GM21515 (cell line): ENCODE data around the gene CAMSAP1.
"Not testable (repeated sequence)": the region's sequence is repeated elsewhere in the genome, so short reads cannot be mapped to it uniquely, and the experiment has no call there.

Experiments used
- ATAC-seq: cut with Tn5 transposase; IDR thresholded peaks from one replicate; pipeline ENCODE4 v1.9.1; 2021; ENCODE audit not compliant: unreplicated experiment

CAMSAP1 gene

DNA sequence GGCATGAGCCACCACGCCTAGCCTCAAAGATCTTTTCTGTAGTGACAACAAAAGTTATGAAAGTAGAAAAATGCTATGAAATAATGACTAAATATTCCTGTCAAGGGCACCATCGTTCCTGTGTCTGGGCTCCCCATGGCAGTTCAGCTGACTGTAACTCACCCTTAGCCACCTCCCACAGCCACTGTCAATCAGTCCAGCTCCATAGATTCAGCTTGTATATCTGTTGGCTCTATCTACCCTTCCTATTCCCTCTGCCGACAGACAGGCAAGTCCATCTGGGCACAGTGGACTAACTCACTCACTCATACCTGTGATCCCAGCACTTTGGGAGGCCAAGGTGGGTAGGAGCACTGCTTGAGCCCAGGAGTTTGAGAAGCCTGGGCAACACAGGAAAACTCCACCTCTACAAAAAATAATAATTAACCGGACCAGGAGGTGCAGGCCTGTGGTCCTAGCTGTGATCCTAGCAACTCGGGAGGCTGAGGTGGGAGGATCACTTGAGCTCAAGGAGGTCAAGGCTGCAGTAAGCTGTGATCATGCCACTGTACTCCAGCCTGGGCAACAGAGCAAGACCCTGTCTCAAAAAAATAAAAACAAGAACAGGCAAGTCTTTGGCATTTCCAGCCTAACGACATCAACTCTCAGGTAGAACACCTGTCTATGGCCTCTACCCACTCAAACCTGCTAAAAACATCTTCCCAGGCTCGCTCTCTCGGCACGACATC lies 6.2 kb downstream of the CAMSAP1 start:
- ATAC-seq = no peak

DNA sequence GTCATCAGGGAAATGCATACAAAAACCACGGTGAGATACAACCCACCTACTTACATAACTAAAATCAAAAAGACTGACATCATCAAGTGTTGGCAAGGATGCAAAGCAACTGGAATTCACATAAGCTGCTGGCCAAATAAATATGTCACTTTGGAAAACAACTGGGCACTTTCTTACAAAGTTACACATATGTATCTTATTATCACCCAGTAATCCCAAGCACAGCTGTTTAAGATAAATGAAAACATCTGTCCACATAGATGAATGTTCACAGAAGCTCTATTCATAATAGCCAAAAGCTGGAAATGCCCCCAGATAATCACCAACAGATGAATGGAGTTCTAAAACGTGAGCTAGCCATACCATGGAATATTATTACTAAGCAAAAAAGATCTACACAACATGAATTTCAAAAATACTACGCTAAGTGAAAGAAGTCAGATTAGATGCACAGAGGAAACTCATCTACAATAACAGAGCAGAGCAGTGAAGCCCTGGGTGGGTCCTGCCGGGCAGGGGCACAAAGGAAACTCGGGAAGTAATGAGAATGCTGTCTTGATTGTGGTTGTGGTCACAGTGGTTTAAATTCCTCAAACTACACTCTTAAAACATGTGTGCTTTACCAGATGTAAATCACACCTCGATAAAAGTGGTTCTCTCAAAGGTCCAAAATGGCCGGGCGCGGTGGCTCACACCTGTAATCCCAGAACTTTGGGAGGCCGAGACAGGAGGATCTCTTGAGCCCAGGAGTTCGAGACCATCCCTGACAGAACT lies 8.5 kb downstream of the CAMSAP1 start:
- ATAC-seq = no peak

DNA sequence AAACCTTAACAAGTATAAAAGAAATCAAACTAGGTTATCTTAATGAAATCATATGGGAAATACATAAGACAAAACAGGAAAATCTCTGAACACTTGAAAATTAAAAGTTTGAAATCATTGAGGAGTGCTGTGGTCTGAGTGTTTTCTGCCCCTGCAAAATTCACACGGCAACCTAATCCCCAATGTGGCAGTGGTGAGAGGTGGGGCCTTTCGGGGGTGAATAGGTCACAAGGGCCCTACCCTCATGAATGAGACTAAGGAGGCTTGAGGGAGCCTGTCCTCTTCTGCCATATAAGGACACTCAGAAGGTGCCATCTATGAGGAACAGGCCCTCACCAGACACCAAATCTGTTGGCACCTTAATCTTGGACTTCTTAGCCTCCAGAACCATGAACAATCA lies 10.7 kb downstream of the CAMSAP1 start:
- no peak for ATAC-seq

DNA sequence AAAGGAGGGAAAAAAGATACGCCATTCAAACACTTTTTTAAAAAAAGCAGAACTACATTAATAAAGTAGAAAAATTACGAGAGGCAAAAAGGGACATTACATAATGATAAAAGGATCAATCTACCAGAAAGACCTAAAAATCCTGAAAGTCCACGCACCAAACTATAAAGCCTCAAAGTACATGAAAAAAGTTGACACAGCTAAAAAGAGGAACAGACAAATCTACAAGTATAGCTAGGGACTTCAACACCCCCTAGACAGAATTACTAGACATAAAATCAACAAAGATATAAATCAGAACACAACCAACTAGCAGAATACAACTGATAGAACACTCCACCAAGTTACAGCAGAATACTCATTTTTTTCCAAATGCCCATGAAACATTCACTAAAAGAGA lies 11.1 kb downstream of the CAMSAP1 start:
- ATAC-seq = no peak

DNA sequence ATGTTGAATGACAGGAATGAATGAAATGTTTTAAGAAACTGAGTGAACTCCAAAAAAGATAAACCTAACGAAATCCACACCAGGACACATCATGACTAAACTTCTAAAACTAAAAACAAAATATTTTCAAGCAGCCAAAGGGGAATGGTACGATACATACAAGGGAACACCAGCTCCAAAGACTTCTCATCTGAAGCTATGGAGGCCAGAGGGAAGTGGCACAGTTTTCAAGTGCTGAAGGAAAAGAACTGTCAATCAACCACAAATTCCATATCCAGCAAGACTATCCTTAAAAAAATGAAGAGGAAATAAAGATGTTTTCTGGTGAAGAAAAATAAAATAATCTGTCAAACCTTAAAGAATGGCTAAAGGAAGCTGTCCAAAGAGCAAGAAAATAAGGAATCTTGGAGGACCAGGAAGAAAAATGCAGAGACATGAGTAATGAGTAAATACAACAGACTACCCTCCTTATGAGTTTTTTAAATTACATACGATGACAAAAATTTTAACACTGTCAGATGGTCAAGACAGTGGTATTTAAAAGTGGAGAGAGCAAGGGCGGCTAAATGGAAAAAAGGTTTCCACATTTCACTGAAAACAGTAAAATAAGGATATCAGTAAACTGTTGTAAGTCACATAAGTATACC lies 12.0 kb downstream of the CAMSAP1 start:
- ATAC-seq = no peak

- ATAC-seq = no peak
Measured at GRCh38 chr9:135893104-135893503, 14.2 kb downstream of the CAMSAP1 start.

GRCh38 chr9:135892327-135892726 lies 15.0 kb downstream of the CAMSAP1 start:
- ATAC-seq = not testable (repeated sequence)

- ATAC-seq = no peak
Measured at GRCh38 chr9:135891027-135891631, 16.2 kb downstream of the CAMSAP1 start.

- ATAC-seq = no peak
Measured at GRCh38 chr9:135890190-135891026, 16.9 kb downstream of the CAMSAP1 start.

DNA sequence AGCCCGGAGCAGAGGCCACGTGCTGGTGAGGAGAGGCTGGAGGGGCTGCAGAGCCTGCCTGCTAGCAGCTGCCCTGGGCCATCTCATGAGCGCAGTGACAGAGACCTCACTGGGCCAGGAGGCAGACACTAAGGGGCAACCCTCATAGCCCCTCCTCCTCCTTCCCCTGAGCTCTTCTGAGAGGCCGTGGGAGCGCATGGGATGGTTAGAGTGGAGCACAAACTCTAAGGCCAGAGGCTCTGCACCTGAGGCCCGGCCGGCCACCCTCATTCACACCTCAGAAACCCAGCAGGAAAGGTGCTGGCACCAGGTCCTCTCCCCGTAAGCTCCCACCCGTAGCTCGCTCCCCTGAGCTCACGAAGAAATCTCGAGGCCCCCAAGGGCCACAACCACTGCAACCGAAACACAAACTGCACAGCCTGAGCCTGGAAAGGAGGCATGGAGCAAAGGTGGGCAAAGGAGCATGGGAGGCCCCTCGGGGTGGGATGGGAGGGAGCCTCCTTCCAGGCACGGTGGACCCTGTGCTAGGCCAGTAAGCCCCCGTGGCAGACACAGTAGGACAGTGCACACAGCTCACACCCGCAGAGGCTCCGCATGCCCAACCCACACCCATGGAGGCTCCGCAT lies 17.7 kb downstream of the CAMSAP1 start:
- ATAC-seq = no peak

GRCh38 chr9:135888766-135889394 lies 18.5 kb downstream of the CAMSAP1 start:
- no peak for ATAC-seq

DNA sequence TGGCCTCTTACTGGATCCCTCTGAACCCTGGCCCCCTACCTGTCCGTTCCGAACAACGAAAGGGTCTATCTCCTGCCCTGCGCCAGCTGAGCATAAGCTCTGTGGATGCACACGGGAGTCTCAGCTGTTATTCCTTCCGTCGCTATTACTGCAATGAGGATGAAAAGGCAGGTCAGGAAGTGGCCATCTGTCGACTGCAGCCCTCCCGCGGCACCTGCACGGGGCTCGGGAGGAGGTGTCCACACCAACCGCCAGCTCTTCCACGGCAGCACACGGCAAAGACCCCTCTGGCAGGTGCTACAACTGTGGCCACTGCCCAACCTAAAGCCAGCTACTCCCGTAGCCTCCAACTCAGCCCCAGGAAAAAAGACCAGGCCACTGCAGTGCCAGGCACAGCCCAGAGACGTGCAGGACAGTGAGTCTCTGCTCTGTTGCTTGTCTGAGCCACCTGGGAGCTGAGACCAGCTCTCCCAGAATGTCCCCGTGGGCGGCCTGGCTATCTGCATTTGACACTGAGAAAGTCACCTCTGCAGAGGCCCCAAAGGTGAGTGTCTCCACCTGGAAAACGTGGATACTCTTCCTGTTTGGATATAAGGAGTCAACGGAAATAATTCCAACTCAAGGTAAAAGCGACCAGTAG lies 19.1 kb downstream of the CAMSAP1 start:
- ATAC-seq = no peak

- peak; percentile 54 for ATAC-seq
Measured at GRCh38 chr9:135887585-135888050, 19.7 kb downstream of the CAMSAP1 start.

DNA sequence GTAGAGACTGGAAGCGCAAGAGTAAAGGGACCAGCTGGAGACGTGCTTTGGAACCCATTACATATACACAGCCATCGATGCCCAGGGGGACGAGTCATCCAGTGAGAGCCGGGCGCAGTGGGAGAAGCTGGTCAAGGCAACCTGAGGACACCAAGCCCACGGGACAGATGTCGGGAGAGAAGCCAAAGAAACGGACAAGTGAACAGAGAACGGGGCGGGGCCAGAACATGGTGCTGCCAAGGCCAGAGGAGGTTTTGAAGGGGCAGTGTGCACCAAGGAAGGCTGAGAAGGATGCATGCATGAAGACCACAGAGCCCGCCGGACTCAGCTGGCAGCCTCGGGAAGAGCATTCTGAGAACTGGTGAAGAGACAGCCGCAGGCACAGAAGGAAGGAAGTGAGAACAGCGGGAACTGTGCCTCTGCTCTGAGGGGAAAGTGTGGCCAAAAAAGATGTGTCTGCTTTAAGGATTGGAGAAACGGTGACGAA lies 20.3 kb downstream of the CAMSAP1 start:
- no peak for ATAC-seq

DNA sequence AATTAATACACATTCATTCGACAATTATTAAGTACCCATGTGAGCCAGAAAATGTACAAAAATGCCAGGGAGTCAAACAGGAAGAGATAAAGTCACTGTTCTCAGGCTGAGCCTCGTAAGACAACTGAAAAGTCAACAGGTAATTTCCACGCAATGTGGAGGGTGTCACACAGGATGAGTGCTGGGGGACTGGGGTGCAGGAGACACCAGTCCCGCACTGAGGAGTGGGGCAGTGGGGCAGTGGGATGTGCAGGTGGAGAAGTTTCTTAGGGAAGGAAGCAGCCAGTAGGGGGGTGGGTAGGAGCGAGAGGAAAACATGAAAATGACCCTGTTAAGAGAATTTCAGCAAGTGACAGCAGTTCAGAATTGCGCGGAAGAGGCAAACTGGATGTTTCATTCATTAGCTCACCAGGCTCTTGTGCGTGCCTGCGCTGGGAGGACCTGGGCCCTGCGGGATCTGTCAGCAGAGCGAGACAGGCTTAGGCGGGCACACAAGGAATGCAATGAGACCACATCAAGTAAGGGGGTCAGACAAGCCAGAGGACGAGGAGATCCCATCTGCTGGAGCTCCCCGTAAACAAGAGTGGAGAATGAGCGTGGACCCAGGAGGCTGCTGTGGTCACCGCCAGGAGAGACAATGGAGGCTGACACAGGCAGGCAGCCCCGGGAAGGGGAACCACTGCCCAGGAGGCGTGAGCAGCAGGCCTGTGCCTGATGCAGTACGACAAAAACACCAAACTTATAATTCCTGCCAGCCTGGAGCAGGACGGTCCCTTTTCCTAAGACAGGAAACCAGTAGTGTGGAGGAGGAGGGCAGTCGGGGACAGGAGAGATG lies 21.0 kb downstream of the CAMSAP1 start:
- ATAC-seq = no peak

- no peak for ATAC-seq
Measured at GRCh38 chr9:135885100-135885853, 22.1 kb downstream of the CAMSAP1 start.

DNA sequence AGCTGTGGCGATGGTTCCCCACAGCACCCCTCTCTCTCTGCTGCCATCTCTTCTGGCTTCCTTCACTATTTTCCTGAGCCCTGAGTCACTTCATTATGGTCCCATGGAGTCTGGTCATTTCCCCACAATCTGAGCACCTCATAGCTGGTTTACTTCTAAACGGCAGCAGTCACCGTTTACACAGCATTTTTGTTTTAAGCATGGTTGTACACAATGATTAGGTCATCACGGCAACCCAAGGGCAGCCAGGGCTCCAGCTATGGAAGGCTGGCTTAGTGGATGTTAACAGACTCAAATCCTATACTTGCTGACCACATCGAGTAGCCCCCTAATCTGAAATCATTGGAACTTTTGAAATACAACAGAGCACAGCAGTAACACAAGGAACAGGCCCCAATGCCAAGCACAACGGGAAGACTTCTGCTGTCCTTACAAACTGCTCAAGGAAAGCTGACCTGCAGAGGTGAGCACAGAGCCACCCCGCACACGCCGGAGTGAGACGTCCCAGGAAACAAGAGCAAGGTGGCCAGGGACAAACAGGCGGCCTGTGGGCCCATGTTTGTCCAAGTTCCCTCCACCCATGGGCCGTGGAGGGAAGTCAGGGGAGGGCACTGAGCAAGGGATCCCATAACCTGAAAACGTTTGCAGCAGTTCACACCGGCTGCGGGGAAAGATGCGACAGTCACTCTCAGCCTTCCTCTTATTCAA lies 22.9 kb downstream of the CAMSAP1 start:
- no peak for ATAC-seq
